ENCODE results near the gene NEUROD2. TPM values are rescaled to one million over a fixed set of nuclear protein-coding genes. Genes with fewer than 3 reads are reported as not detected.

Gene NEUROD2
- 0.20 TPM in 1 of 2 replicates, not detected in the other for total RNA-seq (2014; rRNA removed; shearing (Covaris generic))

DNA sequence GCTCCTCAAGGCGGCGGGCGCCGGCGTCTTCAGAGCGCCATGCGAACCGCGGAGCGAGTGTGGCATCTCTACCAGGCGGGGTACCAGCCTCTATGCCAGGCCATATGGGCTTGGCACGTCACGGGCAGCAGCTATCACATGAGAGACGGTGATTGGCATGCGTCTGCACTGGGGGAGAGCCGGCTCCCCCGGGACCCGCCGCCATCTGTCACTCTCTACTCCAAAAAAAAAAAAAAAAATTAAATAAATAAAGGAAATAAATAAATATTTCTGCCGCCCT is at the start of gene NEUROD2:
Gene NEUROD2, minus strand, starts transcription at position 70 of the 280 bp plus-strand sequence. CDS start 1,321 bp downstream, outside the sequence.
- Histone ChIP-seq H3K4me3 (peak within 1 kb of the TSS; percentile 50), H3K27me3 (no peaks in the 10 kb centered on the region; the same call in 1 of the 2 replicates), H3K27ac (no peak within 1 kb of the TSS), H3K4me1 (no peaks in the 10 kb centered on the region; the same call in 1 of the 2 replicates), H3K36me3 (no peaks in the 10 kb centered on the region), H3K9me3 (replicated peaks) (no peaks in the 10 kb centered on the region)
- no peak for DNase-seq

DNA sequence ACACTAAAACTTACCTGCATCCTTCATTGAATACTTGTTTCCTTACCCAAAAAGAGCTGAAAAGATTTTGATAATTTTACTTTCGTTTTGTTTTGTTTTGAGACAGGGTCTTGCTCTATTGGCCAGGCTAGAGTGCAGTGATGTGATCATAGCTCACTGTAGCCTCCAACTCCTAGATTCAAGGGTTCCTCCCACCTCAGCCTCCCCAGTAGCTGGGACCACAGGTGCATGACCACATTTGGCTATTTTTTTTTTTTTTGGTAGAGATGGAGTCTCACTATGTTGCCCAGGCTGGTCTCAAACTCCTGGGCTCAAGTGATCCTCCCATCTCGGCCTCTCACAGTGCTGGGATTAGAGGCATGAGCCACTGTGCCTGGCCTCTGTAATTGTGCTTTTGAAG is 47.4 kb upstream of the NEUROD2 start:
- no peaks in the 10 kb centered on the region for H3K9me3 ChIP-seq (replicated peaks)
- no peaks in the 10 kb centered on the region for H3K27me3 ChIP-seq
- peaks cover 23% of the 10 kb centered on the region for H3K4me1 ChIP-seq
- no peak for DNase-seq
- no peak overlapping the region for H3K4me3 ChIP-seq
- H3K36me3 ChIP-seq = no peaks in the 10 kb centered on the region
- H3K27ac ChIP-seq = no peak overlapping the region

DNA sequence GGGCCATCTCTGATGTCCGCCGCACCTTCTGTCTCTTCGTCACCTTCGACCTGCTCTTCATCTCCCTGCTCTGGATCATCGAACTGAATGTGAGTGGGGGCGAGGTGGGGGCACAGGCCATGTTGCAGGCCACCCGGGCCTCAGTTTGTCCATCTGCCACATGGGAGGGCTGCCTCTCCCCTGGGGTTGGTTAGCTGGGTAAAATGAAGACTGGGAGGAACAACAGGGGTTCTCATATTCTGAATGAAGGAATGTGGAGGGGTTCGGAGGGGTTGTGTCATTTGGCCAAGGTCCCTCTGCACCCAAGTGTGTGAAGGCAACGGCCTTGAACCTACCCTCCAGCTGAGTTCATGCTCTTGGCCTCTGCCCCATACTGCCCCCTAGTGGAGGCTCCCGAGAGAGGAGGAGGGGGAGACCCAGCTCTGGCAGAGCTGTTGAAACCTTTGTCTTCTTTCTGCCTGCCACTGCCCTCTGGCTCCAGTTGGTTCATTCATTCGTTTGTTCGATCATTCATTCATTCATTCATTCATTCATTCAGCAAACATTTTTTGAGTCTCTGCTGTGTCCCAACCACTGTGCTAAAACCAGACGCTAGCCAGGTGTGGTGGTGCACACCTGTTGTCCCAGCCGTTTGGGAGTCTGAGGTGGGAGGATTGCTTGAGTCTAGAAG is 46.1 kb upstream of the NEUROD2 start:
- Histone ChIP-seq H3K4me3 (no peak overlapping the region), H3K36me3 (no peaks in the 10 kb centered on the region), H3K4me1 (peaks cover 13% of the 10 kb centered on the region), H3K9me3 (replicated peaks) (no peaks in the 10 kb centered on the region), H3K27me3 (no peaks in the 10 kb centered on the region), H3K27ac (no peak overlapping the region)
- peak; percentile 69 to 76 for DNase-seq

DNA sequence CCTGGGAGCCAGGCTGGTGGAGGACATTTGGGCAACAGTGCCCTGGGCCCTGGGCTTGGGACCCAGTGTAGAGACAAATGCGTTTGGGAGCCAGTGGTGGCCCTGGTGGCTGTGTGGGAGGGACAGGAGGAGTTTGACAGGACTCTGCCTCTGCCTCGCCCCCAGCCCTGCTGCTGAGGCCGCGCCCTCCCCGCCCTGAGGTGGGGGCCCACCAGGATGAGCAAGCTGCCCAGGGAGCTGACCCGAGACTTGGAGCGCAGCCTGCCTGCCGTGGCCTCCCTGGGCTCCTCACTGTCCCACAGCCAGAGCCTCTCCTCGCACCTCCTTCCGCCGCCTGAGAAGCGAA is 45.6 kb upstream of the NEUROD2 start:
- no peaks in the 10 kb centered on the region for H3K36me3 ChIP-seq
- H3K27me3 ChIP-seq = no peaks in the 10 kb centered on the region
- H3K9me3 ChIP-seq (replicated peaks) = no peaks in the 10 kb centered on the region
- H3K27ac ChIP-seq = peak overlapping the region; percentile 15; the same call in 1 of the 2 replicates
- no peak for DNase-seq
- peaks cover 13% of the 10 kb centered on the region for H3K4me1 ChIP-seq
- H3K4me3 ChIP-seq = no peak overlapping the region

DNA sequence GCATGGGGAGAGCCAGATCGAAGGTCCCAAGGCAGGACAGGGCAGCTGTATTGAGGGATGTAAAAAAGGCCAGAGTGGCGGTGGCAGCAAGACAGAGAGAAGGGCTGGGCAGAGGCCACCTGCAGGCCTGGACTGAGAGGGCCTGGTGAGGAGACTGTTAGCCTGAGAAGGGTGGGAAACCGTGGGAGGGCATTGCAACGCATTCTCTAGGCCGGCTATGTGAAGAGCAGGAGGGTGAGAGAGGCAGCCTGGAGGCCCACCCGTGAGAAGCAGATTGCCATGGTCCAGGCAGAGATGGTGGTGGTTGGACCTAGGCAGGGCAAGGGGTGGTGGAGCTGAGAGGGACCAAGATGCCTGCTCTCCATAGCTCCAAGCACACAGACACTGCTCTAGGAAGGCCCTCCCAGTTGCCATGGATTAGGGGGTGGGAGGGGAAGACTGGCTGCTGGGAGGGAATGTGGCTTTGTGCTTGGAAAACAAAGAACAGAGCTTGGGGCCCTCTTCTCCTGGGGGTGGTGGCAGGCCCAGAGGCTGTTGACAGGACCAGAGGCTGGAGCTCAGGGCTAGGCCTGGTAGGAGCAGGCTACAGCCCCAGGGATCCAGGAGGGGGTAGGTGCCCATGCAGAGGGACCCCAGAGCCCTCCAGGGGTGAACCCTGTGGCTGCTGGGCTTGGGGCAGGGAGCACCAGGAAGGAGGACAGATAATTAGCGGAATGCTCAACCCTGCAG is 45.0 kb upstream of the NEUROD2 start:
- Histone ChIP-seq H3K27ac (peak overlapping the region; percentile 15; the same call in 1 of the 2 replicates), H3K4me3 (no peak overlapping the region), H3K36me3 (no peaks in the 10 kb centered on the region), H3K27me3 (no peaks in the 10 kb centered on the region), H3K9me3 (replicated peaks) (no peaks in the 10 kb centered on the region), H3K4me1 (peaks cover 13% of the 10 kb centered on the region)
- DNase-seq = peak; percentile 64 to 74

DNA sequence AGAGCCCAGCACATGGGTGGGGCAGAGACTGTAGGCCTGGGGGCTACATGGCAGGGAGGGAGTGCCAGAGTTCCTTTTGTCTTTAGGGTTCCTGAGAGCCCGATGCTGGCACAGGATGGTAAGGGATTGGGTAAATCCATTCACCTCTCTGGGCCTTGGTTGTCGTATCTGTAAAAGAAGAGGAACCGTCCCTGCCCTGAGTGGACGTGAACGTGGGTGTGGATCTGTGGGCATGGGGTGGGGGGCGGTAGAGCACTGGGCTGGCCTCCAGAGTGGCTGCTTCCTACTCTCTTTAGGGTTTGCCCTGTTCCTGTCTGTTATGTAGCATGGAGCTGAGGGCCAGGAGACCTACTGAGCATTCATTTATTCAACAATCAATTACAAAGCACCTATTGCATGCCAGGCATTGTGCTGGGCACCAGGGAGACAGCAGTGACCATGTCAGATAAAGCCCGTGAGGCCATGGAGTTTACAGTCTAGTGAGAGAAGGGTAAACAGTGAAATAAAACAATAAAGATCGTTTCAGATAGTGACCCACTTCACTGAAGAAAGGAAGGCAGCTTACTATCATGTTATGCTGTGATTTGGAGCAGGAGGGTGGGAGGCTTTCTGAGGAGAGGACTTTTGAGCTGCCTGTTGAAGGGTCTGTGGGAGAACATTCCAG is 44.3 kb upstream of the NEUROD2 start:
- no peak overlapping the region for H3K27ac ChIP-seq
- peaks cover 13% of the 10 kb centered on the region for H3K4me1 ChIP-seq
- no peaks in the 10 kb centered on the region for H3K36me3 ChIP-seq
- no peaks in the 10 kb centered on the region for H3K9me3 ChIP-seq (replicated peaks)
- no peak for DNase-seq
- H3K27me3 ChIP-seq = no peaks in the 10 kb centered on the region
- H3K4me3 ChIP-seq = no peak overlapping the region

DNA sequence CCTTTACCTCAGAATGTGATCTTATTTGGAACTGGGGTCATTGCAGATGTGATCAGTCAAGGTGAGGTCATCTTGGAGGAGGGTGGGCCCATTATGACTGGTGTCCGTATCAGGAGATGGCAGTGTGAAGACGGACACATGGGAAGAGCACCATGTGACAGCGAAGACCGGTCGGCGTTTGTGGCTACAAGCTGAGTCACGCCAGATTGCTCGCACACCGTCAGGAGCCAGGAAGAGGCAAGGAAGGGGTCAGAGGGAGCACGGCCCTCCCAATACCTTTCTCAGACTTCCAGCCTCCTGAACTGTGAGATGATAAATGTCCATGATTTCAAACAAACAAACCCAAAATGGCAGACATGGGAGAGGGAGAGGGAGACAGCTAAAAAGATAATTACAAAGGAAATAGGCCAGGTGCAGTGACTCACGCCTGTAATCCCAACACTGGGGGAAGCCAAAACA is 42.4 kb upstream of the NEUROD2 start:
- no peak for DNase-seq
- H3K4me1 ChIP-seq = peaks cover 13% of the 10 kb centered on the region
- H3K27me3 ChIP-seq = no peaks in the 10 kb centered on the region
- no peak overlapping the region for H3K27ac ChIP-seq
- H3K4me3 ChIP-seq = no peak overlapping the region
- H3K36me3 ChIP-seq = no peaks in the 10 kb centered on the region
- no peaks in the 10 kb centered on the region for H3K9me3 ChIP-seq (replicated peaks)

DNA sequence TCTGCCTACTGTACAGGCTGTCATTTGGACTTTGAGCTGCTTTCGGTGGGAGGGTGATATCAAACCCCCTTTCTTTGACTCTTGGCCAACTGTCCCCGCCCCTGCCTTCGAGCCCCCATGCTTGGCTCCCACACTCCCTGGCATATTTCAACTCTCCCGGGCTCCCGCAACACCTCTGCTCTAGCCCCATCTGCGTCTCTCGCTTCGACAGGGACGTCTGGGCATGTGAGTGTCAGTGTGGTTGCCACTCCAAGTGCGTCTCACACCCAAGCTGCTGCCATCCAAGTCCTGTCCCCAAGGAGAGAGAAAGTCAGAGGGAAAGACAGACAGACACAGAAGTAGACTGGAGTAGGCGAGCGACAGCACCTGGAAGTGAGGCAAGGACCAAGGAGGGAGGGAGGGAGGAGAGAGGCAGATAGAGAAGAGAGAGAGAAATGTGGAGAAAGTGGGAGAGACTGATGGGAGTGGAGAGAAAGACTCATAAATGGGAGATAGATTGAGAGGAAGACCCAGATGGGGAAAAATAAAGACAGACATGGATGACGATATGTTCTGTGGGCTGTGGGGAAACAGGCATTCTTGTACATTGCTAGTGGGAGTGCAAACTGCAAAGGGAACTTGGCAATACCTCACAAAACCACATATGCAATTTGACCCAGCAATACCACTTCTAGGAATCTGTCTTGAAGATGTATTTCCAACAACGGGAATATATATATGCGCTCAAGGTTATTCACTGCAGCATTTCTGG is 41.1 kb upstream of the NEUROD2 start:
- Histone ChIP-seq H3K4me1 (peaks cover 13% of the 10 kb centered on the region), H3K27ac (no peak overlapping the region)
- DNase-seq = no peak

DNA sequence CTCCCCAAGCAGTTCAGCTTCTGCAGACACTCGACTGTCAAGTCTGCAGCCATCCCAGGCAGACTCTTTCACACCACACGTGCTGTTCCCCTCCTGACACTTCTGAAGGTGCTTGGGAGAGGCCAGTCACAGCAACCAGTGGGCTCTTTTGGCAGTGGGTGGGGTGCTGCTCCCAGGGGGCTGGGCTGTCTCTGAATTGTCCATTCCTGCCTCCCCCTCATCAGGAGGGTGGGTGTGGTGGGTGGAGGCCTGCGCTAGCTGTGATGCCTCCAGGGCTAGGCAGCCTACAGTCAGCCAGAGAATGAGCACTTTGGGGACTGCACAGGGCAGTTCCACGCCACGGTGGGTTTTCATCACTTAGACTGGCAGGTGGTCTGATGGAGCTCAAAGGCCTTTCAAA is 39.5 kb upstream of the NEUROD2 start:
- Histone ChIP-seq H3K4me3 (no peak overlapping the region), H3K4me1 (peaks cover 3% of the 10 kb centered on the region), H3K27ac (no peak overlapping the region), H3K9me3 (replicated peaks) (no peaks in the 10 kb centered on the region), H3K27me3 (no peaks in the 10 kb centered on the region), H3K36me3 (no peaks in the 10 kb centered on the region)
- DNase-seq = no peak

More for the DNA sequence above, 41.1 kb upstream of the NEUROD2 start:
- no peaks in the 10 kb centered on the region for H3K36me3 ChIP-seq
- no peaks in the 10 kb centered on the region for H3K27me3 ChIP-seq
- H3K4me3 ChIP-seq = no peak overlapping the region
- H3K9me3 ChIP-seq (replicated peaks) = no peaks in the 10 kb centered on the region

DNA sequence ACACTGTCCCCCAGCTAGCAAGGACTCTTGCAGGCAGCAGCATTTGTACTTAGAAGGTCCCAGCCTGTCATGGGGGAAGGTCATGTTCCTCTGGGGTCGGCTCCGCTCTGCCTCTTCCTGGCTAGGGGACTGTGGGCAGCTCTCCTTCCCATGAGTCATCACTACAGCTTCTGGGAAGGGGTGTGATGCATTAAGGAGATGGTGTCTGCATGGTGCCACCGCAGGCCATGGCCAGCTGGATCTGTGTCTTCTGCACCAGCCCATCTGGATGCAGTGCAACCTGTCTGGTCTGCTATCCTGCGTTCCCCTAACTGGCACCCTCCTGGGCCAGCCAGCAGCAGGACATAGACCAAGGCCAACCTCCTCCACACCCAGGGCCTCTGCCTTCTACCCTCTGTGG is 35.6 kb upstream of the NEUROD2 start:
- no peaks in the 10 kb centered on the region for H3K4me1 ChIP-seq
- no peaks in the 10 kb centered on the region for H3K36me3 ChIP-seq
- H3K4me3 ChIP-seq = no peak overlapping the region
- DNase-seq = no peak
- H3K9me3 ChIP-seq (replicated peaks) = no peaks in the 10 kb centered on the region
- H3K27me3 ChIP-seq = no peaks in the 10 kb centered on the region
- no peak overlapping the region for H3K27ac ChIP-seq

DNA sequence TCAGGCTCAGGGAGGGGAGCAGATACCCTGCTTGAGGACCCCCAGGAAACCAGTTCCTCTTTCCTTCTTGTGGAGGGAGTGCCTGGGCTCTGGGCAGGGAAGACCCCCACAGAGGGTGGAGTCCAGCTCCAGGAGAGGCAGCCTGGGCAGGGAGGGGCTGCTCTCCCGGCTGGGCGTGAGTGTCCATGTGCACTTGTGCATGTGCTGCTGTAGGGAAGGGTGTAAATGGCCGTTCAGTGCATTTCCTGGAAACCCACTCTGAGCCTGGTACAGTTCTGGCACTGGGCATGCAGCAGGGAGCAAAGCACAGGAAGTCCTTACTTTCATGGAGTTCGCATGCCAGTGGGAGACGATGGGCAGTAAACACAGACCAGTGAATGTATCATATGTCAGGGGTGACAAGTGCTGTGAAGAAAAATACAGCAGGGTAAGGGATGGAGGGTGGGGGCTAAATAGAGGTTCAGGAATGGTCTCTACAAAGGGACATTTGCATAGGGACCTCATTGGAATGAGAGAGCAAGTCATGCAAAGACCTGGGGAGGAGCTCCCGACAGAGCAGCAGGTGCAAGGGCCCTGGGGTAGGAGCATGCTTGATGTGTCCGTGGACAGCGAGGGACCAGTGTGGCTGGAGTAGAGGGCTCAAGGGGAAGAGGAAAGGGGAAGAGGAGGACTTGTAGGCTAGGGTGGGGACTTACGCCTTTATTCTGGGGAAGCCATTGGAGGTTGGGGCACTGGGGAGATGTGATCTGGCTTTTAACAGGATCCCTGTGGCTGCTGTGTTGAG is 34.8 kb upstream of the NEUROD2 start:
- Histone ChIP-seq H3K9me3 (replicated peaks) (no peaks in the 10 kb centered on the region), H3K27ac (no peak overlapping the region), H3K4me1 (peaks cover 4% of the 10 kb centered on the region; the same call in 1 of the 2 replicates), H3K27me3 (no peaks in the 10 kb centered on the region), H3K36me3 (no peaks in the 10 kb centered on the region), H3K4me3 (no peak overlapping the region)
- DNase-seq = no peak

DNA sequence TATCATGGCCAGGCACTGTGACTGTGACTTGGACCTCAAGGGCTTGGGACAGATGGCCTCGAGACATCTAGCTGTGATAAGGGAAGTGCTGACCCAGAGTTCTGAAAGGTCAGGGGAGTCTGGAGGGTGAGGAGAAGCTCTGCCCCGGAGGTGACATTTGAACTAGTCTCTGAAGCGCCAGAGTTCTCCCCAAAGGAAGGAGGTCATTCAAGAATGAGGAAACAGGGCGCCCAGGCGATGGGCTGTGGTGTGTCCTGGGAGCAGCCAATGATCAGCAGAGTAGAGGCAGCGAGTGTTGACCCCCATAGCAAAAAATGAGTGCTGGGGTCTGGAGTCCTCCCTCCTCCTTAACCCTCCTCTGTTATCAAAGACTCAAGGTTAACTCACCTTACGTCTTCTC is 34.2 kb upstream of the NEUROD2 start:
- Histone ChIP-seq H3K27me3 (no peaks in the 10 kb centered on the region), H3K27ac (no peak overlapping the region), H3K4me1 (peaks cover 4% of the 10 kb centered on the region; the same call in 1 of the 2 replicates), H3K36me3 (no peaks in the 10 kb centered on the region), H3K9me3 (replicated peaks) (no peaks in the 10 kb centered on the region), H3K4me3 (no peak overlapping the region)
- DNase-seq = no peak

DNA sequence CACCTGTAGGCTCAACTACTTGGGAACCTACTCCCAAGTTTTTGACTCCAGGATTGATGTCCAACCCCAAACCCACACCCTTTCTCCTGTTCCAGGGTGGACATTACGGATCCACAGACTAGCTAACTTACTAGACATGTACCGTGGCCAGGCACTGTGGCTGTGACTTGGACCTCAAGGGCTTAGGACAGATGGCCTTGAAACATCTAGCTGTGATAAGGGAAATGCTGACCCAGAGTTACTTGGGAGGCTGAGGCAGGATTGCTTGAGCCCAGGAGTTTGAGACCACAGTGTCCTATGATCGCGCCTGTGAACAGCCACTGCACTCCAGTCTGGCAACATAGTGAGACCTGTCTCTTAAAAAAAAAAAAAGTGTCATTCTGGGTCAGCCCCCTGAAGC is 33.4 kb upstream of the NEUROD2 start:
- Histone ChIP-seq H3K4me3 (no peak overlapping the region), H3K9me3 (replicated peaks) (no peaks in the 10 kb centered on the region), H3K27me3 (no peaks in the 10 kb centered on the region), H3K4me1 (peaks cover 4% of the 10 kb centered on the region; the same call in 1 of the 2 replicates), H3K36me3 (no peaks in the 10 kb centered on the region), H3K27ac (no peak overlapping the region)
- no peak for DNase-seq

DNA sequence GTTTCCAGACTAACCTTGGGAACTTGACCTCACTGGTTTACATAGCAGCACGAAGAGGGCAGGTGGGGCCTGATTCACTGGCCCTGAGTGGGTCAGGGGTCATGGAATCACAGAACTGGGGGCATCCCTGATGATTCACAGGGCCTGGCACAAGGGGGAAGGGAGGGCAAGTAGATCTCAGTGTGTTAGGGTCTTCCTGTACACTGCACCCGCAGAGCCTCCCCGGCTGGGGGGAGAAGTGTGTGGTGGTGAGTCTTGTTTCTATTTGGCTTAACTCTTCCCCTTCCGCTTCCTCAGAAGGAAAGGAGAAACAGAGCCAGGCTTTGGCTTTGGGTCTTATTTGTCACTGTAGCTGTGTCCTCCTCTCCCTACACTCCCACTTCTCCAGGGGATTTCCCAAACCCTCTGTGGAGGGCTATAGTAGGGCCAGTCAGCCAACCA is 32.9 kb upstream of the NEUROD2 start:
- no peak for DNase-seq
- Histone ChIP-seq H3K4me3 (no peak overlapping the region), H3K4me1 (peaks cover 4% of the 10 kb centered on the region; the same call in 1 of the 2 replicates), H3K27me3 (no peaks in the 10 kb centered on the region), H3K9me3 (replicated peaks) (no peaks in the 10 kb centered on the region), H3K36me3 (no peaks in the 10 kb centered on the region), H3K27ac (no peak overlapping the region)

Data from SJCRH30 (cell line).